OCI-M2 (cell line): ENCODE results near the gene CRYM.
"Not testable (repeated sequence)": the region's sequence is repeated elsewhere in the genome, so short reads cannot be mapped to it uniquely, and the experiment has no call there.

ENCODE experiments used
- DNase-seq: peaks from one replicate; lab custom pipeline; 2025; ENCODE audit not compliant: unreplicated experiment; lab: John Stamatoyannopoulos, UW

Gene CRYM

GRCh38 chr16:21281698-21282389 is 3.8 kb upstream of the CRYM start:
- DNase-seq, result no peak

GRCh38 chr16:21279501-21279900 is 1.4 kb upstream of the CRYM start:
- no peak for DNase-seq

- no peak for DNase-seq
Measured at GRCh38 chr16:21277045-21277926, 804 bp downstream of the CRYM start.

GRCh38 chr16:21276090-21276489 is 2.0 kb downstream of the CRYM start:
- DNase-seq, result no peak

- no peak for DNase-seq
Measured at GRCh38 chr16:21275529-21275928, 2.6 kb downstream of the CRYM start.

- DNase-seq, result no peak
Measured at GRCh38 chr16:21274172-21274726, 3.8 kb downstream of the CRYM start.

GRCh38 chr16:21272763-21273162 is 5.3 kb downstream of the CRYM start:
- DNase-seq, result not testable (repeated sequence)

- DNase-seq, result no peak
Measured at GRCh38 chr16:21272253-21272652, 5.8 kb downstream of the CRYM start.

GRCh38 chr16:21268236-21268635 is 9.9 kb downstream of the CRYM start:
- no peak for DNase-seq

- no peak for DNase-seq
Measured at GRCh38 chr16:21267298-21267697, 10.8 kb downstream of the CRYM start.

GRCh38 chr16:21265104-21265837 is 12.8 kb downstream of the CRYM start:
- DNase-seq, result no peak

- no peak for DNase-seq
Measured at GRCh38 chr16:21264571-21265036, 13.5 kb downstream of the CRYM start.

GRCh38 chr16:21263640-21264570 is 14.2 kb downstream of the CRYM start:
- DNase-seq, result peak; percentile 41

- no peak for DNase-seq
Measured at GRCh38 chr16:21262779-21263639, 15.1 kb downstream of the CRYM start.

- peak; percentile 27 for DNase-seq
Measured at GRCh38 chr16:21260870-21261791, 17.0 kb downstream of the CRYM start.

GRCh38 chr16:21257284-21257683 is 20.8 kb downstream of the CRYM start:
- DNase-seq, result no peak

- no peak for DNase-seq
Measured at GRCh38 chr16:21256636-21257035, 21.5 kb downstream of the CRYM start.

- no peak for DNase-seq
Measured at GRCh38 chr16:21253470-21253869, 24.6 kb downstream of the CRYM start.
